HG03558 (cell line): ENCODE data around the gene AMER3.

Experiments
- ATAC-seq: cut with Tn5 transposase; IDR thresholded peaks from one replicate; pipeline ENCODE4 v1.9.1; 2021; ENCODE audit warnings: moderate number of reproducible peaks; ENCODE audit not compliant: unreplicated experiment; ENCODE audit errors: extremely low read depth

Gene AMER3

DNA sequence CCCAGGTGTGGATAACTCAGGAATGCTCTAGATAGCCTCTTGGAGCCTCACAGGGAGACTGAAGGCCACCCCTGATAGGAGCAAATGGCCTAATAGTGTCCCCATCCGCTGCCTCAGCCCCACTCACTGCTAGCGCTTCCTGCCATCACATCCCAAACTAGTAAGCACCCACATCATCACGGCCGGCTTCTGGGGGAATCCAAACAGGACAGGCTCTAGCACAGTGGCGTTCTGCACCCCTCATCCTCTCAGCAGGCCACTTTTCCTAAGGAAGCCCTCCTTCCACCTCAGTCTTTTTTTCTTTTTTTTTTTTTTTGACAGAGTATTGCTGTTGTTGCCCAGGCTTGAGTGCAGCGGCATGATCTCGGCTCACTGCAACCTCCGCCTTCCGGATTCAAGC lies 6.3 kb upstream of the AMER3 start:
- ATAC-seq, result no peak

DNA sequence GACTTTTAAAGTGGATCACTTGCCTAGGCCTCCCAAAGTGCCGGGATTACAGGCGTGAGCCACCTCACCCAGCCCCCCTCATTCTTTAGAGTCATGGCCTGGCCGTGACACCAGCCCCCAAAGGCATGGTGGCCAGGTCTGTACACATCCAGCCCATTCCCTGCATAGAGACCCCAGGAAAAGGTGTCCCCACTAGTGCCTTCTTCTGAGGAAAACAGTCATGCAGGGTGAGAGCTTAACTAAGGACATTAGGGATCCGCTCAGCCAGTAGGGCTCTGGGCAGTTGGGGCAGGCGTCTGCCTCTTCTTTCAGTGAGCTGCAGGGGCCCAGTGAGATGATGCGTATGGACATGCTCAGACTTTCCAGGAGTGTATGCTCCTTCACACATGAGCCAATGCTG lies 5.7 kb upstream of the AMER3 start:
- ATAC-seq, result no peak

DNA sequence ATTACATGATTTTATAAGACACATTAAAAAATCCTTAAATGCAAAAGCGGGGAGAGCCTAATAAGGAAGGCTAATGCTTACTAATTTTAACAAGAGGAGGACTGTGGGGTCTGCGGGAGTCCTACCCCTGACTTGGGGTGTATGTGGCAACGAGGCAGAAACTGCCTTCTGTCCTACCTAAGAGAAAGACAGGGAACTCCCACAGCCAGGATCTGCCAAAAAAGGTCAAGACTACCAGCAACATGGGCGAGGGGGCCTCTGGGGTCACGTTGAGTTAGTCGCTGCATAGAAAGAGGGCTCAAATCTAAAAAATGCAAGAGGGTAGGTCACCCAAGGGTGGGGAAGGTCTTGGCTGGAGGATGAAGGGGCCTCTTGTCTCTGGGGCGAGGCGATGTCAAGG lies 529 bp upstream of the AMER3 start:
- ATAC-seq, result no peak

DNA sequence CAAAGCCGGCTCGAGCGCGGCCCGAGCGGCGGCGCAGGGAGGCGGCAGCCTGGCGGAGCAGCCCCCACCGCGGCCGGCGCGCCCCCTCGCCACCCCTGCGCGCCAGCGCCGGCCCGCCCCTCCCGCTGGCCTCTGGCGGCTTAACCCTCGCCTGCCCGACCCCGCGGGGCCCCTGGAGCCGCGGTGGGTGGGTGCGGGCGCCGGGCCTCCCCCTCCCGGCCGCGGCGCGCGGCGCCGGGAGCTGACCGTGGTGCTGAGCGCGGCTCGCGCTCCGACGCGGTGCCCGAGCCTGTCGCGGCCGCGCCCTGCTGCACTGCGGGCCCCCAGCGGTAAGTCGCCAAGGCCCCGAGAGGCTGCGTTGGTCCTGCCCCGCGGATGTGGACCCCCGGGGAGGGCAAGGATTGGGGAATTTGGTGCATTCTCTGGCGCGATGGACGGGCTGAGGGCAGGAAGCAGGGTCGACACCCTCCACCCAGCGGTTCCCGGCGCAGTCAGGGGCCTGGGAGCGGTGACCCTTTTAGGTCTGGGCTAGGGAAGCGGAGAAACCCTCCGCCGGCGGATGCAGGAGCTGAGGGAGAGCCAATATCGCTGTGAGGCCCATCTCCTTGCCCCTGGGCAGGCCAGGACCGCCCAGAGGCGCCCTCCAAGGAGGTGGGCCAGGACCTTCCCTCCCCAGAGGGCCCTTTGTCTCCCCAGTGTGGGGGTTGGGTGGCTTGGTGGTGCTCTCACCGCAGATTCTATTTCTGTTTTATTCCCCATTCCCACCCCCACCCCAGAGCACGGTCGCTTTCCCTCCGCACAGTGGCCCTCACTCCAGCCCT lies 923 bp downstream of the AMER3 start:
- ATAC-seq, result no peak

DNA sequence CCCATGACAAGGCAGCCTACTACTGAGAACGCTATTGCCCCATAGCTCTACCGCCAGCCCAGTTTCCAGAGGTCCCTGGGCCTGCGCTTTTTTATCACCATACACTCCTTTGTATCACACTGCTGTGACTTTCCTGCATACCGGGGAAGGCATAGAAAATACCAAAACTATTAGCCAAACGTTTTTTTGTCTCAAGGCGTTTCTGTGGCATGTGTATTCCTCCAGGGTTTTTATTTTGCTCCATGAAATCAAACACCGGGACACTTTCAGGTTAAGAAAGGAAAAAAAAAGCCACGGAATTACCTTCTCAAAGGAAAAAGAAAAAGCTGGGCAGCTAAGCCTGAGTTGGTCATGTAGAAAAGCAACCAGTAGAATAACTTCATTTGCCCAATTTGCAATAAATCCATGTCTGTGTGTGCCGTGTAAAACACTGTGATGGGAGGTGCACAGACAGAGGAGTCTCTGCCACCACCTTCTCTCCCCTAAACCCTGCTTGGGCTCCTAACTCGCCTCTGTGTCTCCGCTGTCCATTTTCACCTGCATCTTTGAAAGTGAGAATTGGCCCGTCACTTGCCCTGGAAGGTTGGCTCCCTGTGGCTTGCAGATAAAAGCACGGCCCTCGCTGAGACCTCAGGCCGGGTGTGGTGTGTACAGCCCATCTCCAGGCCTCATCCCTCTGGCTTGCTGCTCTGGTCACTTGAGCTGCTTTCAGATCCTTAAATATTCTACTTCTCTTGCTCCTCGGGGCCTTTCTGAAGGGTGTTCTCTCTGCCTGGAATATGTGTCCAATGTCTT lies 1.7 kb downstream of the AMER3 start:
- ATAC-seq, result no peak

DNA sequence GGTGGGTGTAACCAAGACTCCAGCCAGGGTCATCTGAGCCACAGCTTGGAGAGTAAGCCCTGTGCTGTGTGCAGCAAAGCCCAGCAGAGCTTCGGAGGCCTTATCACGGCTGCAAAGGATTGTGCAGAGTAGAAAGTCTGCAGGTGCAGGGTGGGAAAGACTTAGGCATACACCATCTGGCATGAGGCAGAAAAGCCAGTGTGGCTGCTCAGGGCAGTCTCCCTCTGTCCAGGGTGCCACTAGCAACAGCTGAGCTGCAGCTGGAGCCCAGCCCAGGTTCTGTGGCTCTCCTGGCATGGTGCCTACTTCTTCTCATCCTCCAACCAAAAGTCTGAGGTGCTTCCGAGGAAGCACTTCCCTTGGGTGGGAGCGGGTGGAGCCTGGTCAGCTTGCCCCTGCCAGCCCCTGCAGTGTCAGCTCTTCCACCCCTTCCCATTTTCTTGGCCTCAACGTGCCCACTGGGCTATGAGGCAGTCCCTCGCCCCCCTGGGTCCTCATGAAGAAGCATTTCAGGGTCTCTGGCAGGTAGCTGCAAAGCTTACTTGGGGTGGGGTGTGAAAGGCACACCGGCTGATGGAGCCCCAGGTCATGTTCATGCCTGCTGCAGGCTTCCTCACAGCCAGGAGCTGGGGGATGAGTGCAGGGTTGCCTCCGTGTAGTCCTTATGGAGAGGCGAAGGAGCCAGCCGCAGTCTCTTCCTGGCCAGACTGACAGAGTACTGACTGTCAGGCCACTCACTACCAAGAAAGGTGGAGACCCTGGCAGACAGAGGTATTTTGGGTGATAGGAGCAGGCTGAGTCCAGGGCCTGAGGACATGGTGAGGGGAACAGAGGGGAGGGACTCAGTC lies 4.8 kb downstream of the AMER3 start:
- ATAC-seq, result no peak

DNA sequence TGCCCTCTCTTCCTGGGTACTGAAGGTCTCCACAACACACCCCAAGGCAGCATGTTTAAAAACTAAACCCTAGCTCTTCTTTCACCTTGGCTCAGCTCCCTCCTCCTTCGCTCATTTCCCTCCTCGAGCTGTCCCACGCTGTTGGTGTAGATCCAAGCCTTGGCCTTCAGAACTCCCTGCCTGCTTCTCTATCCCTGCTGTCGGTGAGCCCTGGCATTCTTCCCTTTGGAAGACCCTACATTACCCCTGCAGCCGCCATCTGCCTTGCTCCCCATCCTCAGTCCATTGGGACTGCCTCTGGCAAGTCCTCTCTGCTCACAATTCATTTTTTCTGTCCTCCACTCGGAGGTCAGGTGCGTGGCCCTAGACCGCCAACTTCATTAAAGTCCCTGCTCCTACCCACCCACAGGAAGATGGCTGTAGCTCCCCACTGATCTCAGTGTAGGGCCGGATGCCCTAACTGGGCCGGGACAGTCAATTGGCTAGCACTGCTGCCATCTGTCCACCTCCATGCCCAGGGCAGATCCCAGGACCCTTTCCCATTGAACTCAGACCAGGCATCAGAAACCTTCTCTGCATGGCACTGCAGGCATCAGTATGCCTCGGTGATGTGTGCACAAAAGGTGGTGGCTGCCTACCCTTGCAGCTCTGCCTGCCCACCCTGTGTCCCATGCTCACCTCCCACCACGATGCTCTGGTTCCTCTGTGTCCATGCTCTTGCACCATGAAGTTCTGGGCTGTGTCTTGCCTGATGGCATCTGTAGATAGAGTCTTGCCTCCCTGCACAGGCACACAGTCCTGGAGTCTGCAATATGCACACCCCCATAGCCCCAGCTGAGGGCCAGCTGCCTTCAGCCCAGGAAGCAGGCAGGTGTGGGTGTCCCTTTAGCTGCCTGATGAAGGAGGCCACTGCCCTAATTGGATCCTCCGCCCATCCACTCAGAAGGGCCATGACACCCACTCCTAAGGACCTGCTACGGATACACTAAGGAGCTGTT lies 5.7 kb downstream of the AMER3 start:
- no peak for ATAC-seq

DNA sequence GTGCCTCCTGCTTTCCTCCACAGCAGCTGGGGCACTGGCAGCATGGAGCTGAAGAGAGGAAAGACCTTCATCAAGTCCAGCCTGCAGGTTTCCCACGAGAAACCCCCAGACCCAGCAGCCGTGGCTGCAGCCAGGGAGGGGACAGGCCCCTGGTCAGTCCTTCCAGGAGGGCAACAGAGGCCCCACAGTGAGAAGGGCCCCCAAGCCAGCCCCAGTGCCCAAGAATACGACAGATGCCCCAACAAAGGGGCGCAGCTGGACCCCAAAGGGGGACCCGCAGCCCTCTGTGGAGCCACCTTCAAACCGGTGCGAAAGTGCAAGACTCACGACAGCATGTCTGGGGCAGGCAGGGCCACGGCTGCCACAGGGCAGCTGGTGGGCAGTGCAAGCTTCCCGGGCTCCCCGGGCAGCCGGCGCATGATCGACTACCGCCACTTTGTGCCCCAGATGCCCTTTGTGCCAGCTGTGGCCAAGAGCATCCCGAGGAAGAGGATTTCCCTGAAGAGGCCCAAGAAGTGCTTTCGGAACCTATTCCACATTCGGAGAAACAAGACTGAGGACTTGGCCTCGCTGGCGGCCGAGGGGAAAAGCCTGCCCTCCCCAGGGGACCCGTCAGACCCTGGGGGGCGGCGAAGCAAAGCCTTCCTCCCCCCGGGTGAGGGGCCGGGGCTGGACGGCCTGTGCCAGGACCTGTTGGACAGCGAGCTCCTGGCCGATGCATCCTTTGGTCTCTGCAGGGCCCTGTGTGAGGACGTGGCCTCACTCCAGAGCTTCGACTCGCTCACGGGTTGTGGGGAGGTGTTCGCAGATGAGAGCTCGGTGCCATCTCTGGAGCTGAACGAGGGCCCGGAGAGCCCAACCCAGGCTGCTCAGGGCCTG lies 6.9 kb downstream of the AMER3 start:
- ATAC-seq, result no peak

DNA sequence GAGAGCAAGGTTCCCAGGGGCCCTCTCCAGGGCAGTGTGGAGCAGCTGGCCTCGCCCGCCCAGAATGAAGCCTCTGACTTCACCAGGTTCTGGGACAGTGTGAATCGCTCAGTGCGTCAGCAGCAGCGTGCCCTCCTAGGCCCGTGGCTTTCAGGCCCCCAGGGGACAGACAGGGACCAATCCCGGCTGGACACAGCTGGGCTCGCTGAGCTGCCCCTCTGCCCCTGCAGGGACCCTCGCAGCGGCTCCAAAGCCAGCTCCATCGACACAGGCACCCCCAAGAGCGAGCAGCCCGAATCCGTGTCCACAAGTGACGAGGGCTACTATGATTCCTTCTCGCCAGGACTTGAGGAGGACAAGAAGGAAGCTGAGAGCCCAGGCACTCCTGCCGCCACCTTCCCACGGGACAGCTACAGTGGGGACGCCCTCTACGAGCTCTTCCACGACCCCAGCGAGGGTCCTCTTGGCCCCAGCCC lies 7.6 kb downstream of the AMER3 start:
- no peak for ATAC-seq

DNA sequence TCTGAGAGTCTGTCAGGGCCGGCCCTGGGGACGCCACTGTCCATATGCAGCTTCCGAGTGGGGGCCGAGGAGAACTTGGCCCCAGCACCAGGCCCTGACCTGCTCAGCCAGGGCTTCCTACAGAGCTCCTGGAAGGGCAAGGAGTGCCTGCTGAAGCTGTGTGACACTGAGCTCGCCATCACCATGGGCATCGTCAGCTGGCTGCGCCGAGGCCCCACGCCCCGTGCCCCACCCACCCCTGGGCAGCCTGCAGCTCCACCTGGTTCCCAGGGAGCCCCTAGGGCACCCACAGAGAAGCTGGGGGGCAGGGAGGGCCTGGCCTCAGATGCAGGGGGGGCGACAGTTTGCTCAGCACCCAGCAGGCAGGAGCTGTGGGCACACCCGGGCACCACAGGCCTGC lies 8.1 kb downstream of the AMER3 start:
- ATAC-seq, result no peak

DNA sequence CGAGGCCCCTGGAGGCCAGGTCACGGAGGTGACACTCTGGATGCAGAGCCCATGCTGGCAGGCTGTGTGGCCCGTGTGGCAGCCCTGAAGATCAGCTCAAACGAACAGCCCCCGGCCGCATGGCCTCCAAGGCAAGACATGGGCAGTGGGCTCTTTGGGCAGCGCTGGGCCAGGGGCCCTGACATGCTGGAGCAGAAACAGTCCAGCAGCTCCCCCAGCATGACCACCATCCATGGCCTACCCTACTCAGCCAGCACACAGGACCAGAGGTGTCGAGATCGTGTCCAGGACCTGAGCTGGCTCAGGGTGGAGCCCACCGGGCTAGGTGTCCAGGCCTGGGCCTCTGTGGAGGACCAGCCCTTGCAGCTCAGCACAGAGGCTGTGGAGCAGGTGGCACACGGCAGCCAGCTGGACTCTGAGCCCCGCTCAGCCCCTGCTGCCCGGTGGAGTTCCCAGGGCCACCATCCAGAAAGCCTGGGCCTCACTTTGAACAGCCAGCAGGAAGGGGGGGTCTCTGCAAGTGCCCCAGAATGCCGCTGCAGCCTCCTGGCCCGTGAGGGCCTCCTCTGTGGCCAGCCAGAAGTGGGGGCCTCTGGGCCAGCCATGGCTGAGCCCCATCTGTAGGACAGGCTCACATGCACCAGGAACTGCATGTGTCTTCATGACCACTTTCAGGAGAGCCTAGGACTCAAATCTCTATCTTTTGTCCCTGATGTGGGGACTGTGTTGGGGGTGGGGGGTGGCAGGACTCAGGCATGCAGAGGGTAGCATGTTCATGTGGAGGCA lies 8.9 kb downstream of the AMER3 start:
- ATAC-seq, result no peak

DNA sequence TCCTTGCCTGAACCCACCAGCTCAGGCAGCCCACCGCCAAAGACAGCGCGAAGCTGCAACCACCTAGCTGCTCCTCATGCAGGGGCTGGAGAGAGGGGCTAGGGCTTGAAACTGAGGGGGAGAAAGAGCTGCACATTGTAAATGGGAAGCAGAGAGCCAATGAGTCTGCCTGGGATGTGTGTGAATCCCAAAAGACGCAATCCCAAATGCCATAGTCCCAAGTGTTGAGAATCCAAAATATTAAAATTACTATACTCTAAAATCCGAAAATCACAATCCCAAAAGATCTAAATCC lies 9.4 kb downstream of the AMER3 start:
- ATAC-seq, result no peak

DNA sequence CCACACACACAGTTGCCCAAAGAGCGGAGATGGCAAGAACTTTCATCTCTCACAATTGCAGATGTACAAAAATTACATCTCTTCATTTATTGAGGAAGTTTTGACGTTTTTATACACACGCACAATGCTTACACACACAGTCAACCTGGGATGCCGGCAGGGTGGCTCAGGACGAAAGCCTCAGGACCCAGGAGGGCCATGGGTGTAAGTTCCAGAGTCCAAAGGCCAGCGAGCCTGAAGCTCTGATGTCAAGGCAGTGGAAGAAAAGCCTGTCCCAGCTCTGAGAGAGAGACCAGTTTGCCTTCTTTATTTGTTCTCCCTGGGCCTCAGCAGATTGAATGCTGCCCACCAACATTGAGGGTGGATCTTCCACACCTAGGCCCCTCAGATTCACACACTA lies 10.1 kb downstream of the AMER3 start:
- ATAC-seq, result no peak

DNA sequence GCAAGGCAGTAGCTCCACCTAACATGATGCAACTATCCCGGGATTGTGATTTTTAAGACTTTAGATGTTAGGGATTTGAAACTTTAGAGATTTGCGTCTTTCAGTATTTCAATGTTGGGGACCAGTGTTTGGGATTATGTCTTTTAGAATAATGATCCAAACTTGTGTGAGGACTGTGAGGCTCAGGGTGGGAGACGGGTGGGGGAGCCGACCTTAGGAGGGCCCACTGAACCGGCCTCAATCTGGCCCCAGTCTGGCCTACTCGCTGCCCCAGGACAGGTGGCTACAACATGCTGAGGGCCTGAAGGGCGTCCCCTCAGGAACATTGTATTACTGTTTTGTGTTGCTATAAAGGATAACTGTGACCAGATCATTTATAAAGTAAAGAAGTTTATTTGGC lies 10.7 kb downstream of the AMER3 start:
- no peak for ATAC-seq

DNA sequence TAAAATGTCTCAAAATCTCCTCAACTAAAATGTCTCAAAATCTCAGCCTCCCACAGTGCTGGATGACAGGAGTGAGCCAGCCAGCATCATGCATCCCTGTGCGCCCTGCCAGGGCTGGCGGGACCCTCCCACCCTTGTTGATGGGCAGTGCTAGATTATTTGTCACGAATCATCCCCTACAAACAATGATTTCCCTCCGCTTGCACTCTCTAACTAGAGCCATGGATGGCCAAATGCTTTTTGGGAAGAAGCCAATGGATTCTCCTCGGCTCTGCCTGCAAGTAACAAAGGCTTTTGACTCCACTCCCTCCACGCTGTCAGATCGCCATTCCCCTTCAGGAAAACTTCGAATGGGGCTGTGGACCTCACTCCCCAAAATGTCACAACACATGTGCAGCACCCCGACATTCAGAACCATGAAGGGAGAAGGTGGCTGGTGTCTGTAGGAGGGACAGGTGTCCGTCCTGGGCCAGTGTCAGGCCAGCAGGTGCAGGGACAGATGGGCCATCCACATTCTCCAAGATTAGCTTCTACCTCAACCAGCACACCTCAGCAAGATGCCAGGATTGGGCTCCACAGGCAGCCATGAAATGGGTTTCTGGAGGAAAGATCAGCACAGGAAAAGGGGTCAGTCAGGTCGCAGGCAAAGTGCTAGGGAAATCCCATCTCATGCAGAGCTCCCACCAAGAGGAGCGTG lies 11.5 kb downstream of the AMER3 start:
- ATAC-seq, result no peak

DNA sequence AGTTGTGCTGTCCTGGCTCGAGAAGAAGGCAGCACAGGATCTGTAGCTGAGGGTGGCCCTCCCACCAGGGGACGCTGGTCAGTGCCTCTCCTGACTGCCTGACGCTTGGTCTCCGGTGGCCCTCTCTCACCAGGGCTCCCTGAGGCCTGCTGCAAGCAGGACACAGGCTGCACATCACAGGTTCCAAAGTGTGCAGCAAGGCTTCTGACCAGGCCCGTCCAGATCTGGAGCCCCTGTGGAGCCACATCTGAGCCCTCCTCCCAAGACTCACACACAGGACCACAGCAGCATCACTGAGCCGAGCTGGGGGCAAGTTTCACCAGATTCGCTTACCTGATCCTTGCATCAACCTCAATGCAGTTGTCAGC lies 12.1 kb downstream of the AMER3 start:
- no peak for ATAC-seq

DNA sequence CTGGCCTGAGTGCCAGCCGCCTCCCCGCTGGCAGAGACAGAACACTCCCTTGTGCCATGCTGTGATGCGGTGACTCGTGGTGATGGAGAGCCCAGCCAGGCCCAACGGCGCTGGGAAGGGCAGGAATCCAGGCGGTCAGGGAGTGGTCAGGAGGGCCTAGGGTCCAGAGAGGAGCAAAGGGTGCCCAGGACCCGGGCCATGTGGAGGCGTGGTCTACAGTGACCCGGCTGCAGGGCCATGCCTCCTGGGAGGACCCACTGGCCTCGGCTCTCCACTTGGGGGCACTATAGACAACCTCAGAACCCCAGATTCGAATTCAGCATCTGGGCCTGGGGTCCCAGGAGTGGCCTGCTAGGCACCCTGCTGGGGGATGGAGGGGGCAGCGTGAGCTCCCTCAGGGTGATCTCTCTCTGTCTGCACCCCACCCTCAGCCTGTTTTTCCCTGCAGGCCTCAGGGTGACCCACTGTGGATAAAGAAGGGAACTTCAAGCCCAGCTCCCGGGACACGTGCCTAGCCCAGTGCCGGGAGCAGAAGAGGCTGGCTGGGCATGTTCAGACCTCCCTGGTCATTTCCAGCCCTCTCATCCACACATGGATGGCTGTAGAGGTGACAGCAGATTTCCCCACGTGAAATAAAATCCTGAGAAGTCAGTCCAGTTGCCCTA lies 13.0 kb downstream of the AMER3 start:
- ATAC-seq, result no peak
